Neural crest cell (in vitro differentiated cells): Measurements from ENCODE around the gene LRCH2. TPM values are rescaled to one million over a fixed set of nuclear protein-coding genes. Genes with fewer than 3 reads are reported as not detected.

Experiments used
- DNase-seq: peaks from one replicate; pipeline ENCODE4 v3.0.0; 2021; ENCODE audit warnings: low read depth, mixed read lengths, low spot score
- H3K27ac Mint-ChIP-seq: one replicate; pipeline ENCODE4 v1.8.0; 2021; ENCODE audit warnings: mild to moderate bottlenecking, mixed read lengths; ENCODE audit not compliant: unreplicated experiment
- H3K27me3 Mint-ChIP-seq: 2 replicates; pipeline ENCODE4 v1.8.0; 2021; ENCODE audit warnings: low read depth, mild to moderate bottlenecking, mixed read lengths
- H3K36me3 Mint-ChIP-seq: 2 replicates; pipeline ENCODE4 v1.8.0; 2021; ENCODE audit warnings: low read depth, mild to moderate bottlenecking, mixed read lengths
- H3K4me1 Mint-ChIP-seq: 2 replicates; pipeline ENCODE4 v1.8.0; 2021; ENCODE audit warnings: mixed read lengths
- H3K4me3 Mint-ChIP-seq: one replicate; pipeline ENCODE4 v1.8.0; 2021; ENCODE audit warnings: mild to moderate bottlenecking, mixed read lengths
- H3K9me3 Mint-ChIP-seq: 2 replicates; pipeline ENCODE4 v1.8.0; 2021; ENCODE audit warnings: mixed read lengths
- CTCF ChIP-seq: fragments of 200-600 bp; sonication (generic); conservative IDR thresholded peaks from 2 replicates; pipeline ENCODE4 v1.5.0; 2021; ENCODE audit warnings: antibody characterized with exemption, mild to moderate bottlenecking
- total RNA-seq: library from RNA; stranded (reverse); gene quantifications from 2 replicates; pipeline ENCODE4 v1.2.1, GENCODE V29; 2021

The LRCH2 gene
- total RNA-seq, 1 donor from 2014 or later: 16.3 TPM

DNA sequence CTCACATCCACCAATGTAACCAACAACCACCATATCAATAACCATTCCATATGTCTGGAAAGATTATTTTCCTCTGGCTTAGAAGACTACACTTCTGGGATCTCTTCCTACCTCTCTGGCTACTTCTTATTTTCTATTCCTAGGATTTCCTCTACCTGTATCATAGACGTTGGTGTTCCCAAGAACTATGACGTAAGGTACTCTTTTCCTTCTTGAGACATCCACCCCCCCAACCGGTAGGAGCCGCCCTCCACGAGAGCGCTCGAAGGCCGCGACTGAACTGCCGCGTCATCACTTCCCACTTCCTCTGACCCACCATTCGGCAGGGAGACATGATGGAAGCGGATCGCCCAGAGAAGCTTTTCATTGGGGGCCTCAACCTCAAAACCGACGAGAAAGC lies 44.8 kb downstream of the LRCH2 start, which contains the start of gene RBMXL3:
Gene RBMXL3 (plus strand): TSS at position 301 of the 400 bp plus-strand sequence. CDS start 32 bp downstream, at position 333.
- Mint-ChIP-seq H3K27me3 (no peaks in the 10 kb centered on the region), H3K27ac (no peak within 1 kb of the TSS), H3K4me1 (no peaks in the 10 kb centered on the region), H3K4me3 (no peak within 1 kb of the TSS), H3K36me3 (peaks cover 23% of the 10 kb centered on the region), H3K9me3 (peaks cover 3% of the 10 kb centered on the region)
- TF ChIP-seq CTCF: no peak
- no peak for DNase-seq

DNA sequence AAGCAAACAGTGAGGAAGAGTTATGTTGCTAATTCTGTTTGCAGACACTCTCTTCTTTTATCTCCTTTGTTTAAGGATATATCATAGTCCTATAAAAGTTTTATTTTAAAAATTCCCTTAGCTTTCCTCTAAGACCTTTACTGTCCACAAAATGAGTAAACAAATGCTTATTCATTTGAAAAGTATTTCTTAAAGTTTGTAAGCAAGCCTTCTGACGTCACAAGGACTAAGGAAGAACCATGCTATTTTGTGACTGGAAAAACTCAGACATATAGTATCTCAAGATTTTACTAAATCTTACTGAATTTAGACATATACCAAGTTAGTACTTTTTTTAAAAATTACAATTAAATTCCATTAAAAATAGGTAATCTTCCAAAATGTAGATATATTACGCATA lies 49.9 kb downstream of the LRCH2 start:
- no peak for TF ChIP-seq CTCF
- H3K4me3 Mint-ChIP-seq: no peak overlapping the region

DNA sequence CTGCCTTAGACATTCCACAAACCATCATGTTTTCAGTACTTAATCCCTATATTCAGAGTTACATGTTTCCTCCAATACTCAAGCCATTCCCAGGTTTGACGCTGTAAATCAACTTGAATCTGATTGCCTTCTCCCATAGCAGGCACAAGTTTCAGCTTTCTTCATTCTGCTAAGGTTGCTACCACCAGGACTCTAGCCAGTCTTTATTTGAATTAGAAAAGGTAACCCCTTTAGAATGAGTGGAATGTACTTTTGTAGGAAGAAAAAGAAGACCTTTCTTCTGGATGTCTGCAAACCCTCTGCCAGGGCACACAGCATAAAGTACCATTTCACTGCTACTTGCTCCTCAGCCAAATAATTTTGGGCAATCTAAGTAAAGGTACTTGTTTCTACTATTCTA lies 55.4 kb downstream of the LRCH2 start:
- Mint-ChIP-seq H3K27me3 (no peaks in the 10 kb centered on the region), H3K4me1 (no peaks in the 10 kb centered on the region), H3K36me3 (peaks cover 3% of the 10 kb centered on the region), H3K27ac (no peak overlapping the region), H3K9me3 (no peaks in the 10 kb centered on the region), H3K4me3 (no peak overlapping the region)
- DNase-seq: no peak
- TF ChIP-seq CTCF: no peak

More for the DNA sequence above, 49.9 kb downstream of the LRCH2 start:
- H3K36me3 Mint-ChIP-seq: peaks cover 6% of the 10 kb centered on the region
- H3K27ac Mint-ChIP-seq: no peak overlapping the region
- H3K27me3 Mint-ChIP-seq: no peaks in the 10 kb centered on the region
- H3K4me1 Mint-ChIP-seq: no peaks in the 10 kb centered on the region
- no peak for DNase-seq
- H3K9me3 Mint-ChIP-seq: no peaks in the 10 kb centered on the region

DNA sequence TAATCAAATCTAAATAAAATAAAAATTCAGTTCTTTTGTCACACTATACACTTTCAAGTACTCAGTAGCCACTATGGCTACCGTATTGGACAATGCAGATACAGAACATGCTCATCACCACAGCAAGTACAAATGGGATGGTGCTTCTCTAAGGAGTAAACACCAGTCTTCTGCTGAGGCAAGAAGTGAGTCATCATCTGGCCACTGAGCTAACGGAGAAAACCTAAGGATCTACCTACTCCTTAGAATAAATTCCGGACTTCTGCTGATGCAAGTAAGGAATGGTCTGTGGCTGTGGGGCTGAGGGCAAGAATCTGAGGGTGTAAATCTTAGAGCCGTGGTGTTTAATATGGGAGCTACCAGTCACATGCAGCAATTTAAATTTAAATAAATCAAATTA lies 56.0 kb downstream of the LRCH2 start:
- TF ChIP-seq CTCF: no peak
- Mint-ChIP-seq H3K27ac (no peak overlapping the region), H3K27me3 (no peaks in the 10 kb centered on the region), H3K36me3 (peaks cover 3% of the 10 kb centered on the region), H3K4me1 (no peaks in the 10 kb centered on the region), H3K9me3 (no peaks in the 10 kb centered on the region), H3K4me3 (no peak overlapping the region)
- DNase-seq: no peak

DNA sequence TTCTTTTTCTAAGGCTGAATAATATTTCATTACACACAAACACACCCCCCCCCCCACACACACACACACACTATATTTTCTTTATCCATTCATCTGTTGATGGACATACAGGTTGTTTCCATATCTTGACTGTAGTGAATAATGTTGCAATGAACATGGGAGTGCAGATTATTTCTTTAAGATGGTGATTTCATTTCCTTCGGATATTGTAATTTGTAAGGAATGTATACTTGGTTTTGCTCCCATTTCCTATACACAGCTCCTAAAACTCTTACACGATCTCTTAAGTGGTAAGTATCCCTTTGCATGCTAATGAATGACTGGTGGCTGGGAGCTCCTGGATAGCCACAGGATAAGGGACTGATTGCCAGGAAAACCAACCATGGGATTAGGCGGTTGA lies 59.3 kb downstream of the LRCH2 start:
- no peak for TF ChIP-seq CTCF
- no peak overlapping the region for H3K27ac Mint-ChIP-seq
- H3K9me3 Mint-ChIP-seq: no peaks in the 10 kb centered on the region
- no peak for DNase-seq
- H3K4me1 Mint-ChIP-seq: no peaks in the 10 kb centered on the region
- no peak overlapping the region for H3K4me3 Mint-ChIP-seq
- H3K36me3 Mint-ChIP-seq: peaks cover 5% of the 10 kb centered on the region
- no peaks in the 10 kb centered on the region for H3K27me3 Mint-ChIP-seq

- DNase-seq: no peak
- Mint-ChIP-seq H3K4me1 (no peaks in the 10 kb centered on the region), H3K27me3 (no peaks in the 10 kb centered on the region), H3K9me3 (no peaks in the 10 kb centered on the region), H3K4me3 (no peak overlapping the region), H3K36me3 (peaks cover 5% of the 10 kb centered on the region), H3K27ac (no peak overlapping the region)
- TF ChIP-seq CTCF: no peak
Observed at GRCh38 chrX:115173181-115173580, 60.7 kb downstream of the LRCH2 start.
